Gastrocnemius medialis (tissue), 4 donors: ENCODE data around the gene ATP2B1.

ENCODE experiments used
- POLR2A ChIP-seq, 2 donors: fragments of 450-650 bp; IDR thresholded peaks; one replicate each; pipeline ENCODE4 v1.6.1; 2017; ENCODE audit warnings: antibody characterized with exemption in 2 of 2, mild to moderate bottlenecking in 2 of 2, moderate library complexity in 2 of 2
- TF ChIP-seq, protein P1 (sequence below), 5 experiments: fragments of 450-650 bp in 3 of 5; fragments of 200-600 bp in 2 of 5; sonication (generic) in 2 of 5; IDR thresholded peaks in 4 of 5; conservative IDR thresholded peaks in 1 of 5; 1 replicate in 4 of 5; 2 replicates in 1 of 5; pipeline ENCODE4 v1.5.1; 2016 to 2019; ENCODE audit warnings: antibody characterized with exemption in 5 of 5, mild to moderate bottlenecking in 3 of 5, moderate library complexity in 3 of 5

DNA sequence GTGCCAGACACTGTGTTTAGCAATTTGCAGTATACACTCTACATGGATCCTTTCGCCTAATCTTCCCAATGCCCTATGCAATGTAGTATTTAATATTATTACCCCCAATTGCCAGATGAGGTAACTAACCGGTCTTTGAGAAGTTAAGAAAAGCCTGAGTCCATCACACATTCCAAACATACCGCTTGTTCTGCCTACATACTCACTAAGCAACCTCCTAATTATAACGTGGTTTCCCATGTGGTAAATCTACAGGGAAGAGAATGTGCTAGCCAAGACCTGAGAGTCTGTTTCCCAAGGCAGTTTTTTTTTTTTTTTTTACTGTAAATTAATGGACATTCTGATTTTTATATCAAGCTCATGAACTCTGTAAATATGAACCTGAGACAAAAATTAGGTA, 37.2 kb downstream of the ATP2B1 start:
- TF ChIP-seq, protein P1, sequence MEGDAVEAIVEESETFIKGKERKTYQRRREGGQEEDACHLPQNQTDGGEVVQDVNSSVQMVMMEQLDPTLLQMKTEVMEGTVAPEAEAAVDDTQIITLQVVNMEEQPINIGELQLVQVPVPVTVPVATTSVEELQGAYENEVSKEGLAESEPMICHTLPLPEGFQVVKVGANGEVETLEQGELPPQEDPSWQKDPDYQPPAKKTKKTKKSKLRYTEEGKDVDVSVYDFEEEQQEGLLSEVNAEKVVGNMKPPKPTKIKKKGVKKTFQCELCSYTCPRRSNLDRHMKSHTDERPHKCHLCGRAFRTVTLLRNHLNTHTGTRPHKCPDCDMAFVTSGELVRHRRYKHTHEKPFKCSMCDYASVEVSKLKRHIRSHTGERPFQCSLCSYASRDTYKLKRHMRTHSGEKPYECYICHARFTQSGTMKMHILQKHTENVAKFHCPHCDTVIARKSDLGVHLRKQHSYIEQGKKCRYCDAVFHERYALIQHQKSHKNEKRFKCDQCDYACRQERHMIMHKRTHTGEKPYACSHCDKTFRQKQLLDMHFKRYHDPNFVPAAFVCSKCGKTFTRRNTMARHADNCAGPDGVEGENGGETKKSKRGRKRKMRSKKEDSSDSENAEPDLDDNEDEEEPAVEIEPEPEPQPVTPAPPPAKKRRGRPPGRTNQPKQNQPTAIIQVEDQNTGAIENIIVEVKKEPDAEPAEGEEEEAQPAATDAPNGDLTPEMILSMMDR (IDR thresholded peaks at IDR 0.05 in 4 of 5, conservative IDR thresholded peaks at IDR 0.05 in 1 of 5), result no peak
- TF ChIP-seq POLR2A (IDR thresholded peaks at IDR 0.05), result no peak
